CD4-positive, alpha-beta T cell treated with Interferon gamma for 1 hour (primary cell): ENCODE measurements around the gene TMUB1.

ENCODE experiments used
- DNase-seq: peaks from one replicate; pipeline ENCODE4 v3.0.0-alpha.2; 2020

The TMUB1 gene

GRCh38 chr7:151120896-151121295, 37.6 kb upstream of the TMUB1 start:
- DNase-seq, result no peak

GRCh38 chr7:151119902-151120301, 36.6 kb upstream of the TMUB1 start:
- DNase-seq, result no peak

- DNase-seq, result no peak
These were observed 35.7 kb upstream of the TMUB1 start for GRCh38 chr7:151119055-151119415.

GRCh38 chr7:151118108-151119054, 35.1 kb upstream of the TMUB1 start:
- no peak for DNase-seq

GRCh38 chr7:151117565-151117964, 34.3 kb upstream of the TMUB1 start:
- peak; percentile 24 for DNase-seq

GRCh38 chr7:151116603-151117440, 33.5 kb upstream of the TMUB1 start:
- no peak for DNase-seq

- no peak for DNase-seq
These were observed 32.6 kb upstream of the TMUB1 start for GRCh38 chr7:151115836-151116418.

GRCh38 chr7:151115121-151115835, 32.0 kb upstream of the TMUB1 start:
- no peak for DNase-seq

- no peak for DNase-seq
These were observed 31.1 kb upstream of the TMUB1 start for GRCh38 chr7:151114151-151115090.

GRCh38 chr7:151113344-151114150, 30.3 kb upstream of the TMUB1 start:
- DNase-seq, result no peak

- peak; percentile 65 for DNase-seq
These were observed 27.8 kb upstream of the TMUB1 start for GRCh38 chr7:151110941-151111645.

- DNase-seq, result no peak
These were observed 27.1 kb upstream of the TMUB1 start for GRCh38 chr7:151110236-151110940.

- DNase-seq, result no peak
These were observed 26.1 kb upstream of the TMUB1 start for GRCh38 chr7:151109094-151110048.

GRCh38 chr7:151107882-151108281, 24.6 kb upstream of the TMUB1 start:
- no peak for DNase-seq

- DNase-seq, result no peak
These were observed 21.3 kb upstream of the TMUB1 start for GRCh38 chr7:151104411-151105235.

GRCh38 chr7:151103973-151104372, 20.7 kb upstream of the TMUB1 start:
- DNase-seq, result no peak

GRCh38 chr7:151102991-151103390, 19.7 kb upstream of the TMUB1 start:
- DNase-seq, result no peak
